NCI-H82 (cell line): ENCODE results near the gene LRP1B.

Source experiments
- DNase-seq: peaks from one replicate; lab custom pipeline; 2025; lab: John Stamatoyannopoulos, UW

Gene LRP1B

DNA sequence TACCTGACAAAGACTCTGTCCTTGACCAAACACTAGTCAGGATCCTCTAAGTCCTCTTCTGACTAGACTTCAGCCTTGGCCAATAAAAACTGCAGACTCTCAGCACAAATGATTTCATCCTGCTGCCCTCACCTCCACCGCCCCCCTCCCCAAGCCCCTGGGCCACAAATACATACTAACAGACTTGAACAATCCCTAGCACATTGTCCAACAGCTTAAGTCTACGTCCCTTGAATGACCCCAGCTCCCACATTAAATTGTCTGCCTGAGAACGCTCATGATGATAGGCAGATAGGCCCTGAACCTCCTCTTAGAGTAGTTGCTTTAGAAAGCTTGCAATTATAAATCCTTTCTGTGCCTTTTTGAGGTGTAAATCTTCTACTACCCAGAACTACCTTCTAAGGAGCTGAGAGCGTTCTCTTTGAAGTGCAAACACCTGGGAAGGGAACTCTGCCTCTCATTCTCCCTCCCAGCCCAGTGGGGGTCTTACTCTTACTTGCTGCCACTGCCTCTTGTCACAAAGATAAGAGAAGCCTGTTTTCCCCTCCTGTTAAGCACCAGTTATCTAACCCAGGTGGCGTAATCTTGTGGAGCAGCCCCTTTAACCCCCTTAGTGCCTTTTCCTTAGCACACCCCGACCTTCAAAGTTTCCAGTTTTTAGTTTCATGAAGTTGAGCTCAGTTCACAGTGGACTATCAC is 1225.6 kb downstream of the LRP1B start:
- peak; percentile 45 for DNase-seq

DNA sequence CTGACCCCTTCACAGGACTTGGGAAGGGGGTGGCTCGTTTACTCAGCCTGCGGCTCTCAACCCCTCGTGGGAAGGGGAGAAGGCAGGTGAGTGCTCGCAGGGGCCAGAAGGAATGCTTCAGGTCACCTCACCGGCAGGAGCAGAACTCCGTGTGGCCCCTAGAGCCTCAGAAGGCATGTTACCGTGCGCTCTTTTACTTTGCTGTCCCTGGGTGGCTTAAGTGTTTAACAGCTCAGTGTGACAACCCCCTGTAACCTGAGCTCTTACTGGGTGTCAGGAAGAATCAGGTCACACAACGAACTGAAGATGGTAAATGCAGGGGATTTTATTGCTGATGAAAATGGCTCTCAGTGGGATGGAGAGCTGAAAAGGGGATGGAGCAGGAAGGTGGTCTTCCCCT is 1235.4 kb downstream of the LRP1B start:
- peak; percentile 8 for DNase-seq

DNA sequence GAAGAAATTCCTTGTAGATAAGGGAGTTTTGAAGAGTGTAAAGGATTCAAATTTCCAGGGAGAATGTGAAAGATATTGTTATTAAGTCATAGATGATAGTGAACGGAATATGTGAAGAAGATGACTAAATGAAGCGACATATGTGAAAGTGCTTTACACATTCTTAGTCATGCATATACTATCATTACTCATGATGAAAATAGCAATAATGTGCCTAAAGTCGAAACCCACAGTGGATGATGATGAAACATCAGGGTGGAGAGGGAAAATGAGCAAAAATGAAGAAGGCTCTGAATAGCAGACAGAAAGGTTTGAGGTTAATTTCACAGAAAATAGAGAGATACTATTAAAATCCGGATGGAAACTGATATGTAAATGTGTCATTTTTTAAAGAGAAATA is 1237.1 kb downstream of the LRP1B start:
- no peak for DNase-seq

DNA sequence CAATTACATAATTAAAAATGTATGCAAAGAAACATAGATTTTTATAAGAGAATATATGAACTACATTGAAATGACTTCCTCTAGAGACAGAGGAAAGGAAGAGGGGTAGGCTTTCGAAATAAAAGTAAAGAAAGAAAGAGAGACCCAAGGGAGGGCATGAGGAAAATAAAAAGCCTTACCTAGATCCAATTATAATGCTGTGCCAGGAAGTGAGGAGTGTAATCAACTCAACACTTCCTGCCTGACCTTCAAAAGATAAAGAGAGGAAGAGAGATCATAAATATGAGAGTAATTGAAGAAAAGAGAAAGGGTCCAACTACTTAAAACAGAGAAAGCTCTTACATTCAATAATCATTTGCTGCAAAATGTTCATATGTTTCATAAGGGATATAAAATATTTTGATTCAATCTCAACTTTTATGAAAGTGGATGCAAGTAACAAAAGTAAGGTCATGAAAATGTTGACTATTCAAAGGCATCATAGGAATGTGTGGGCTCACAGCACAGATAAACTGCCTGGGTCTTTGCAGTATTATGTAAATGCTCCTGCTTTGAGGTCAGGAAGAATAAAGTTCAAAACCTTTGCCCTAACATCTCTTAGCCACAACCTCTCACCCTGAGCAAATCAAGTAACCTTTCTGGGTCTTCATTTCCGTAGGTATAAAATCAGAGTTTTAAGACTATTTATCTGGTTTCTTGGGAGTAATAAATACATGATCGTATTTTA is 1237.7 kb downstream of the LRP1B start:
- no peak for DNase-seq

DNA sequence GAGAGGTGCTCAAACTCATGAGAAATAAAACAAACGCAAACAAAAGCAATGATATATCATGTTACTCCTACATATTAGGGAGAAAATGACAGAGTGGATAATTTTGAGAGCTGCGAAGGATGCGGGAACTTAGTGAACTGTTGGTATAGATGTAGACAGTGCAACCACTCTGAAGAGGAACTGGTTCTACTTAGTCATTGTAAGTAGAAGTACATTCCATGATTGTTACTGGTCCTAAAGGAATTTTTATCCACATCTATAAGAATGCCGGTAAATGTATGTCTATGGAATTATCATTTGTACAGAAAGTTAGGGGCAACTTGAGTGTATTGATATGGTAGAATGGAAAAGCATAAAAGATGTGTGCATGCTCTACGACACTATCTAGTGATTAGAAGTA is 1238.4 kb downstream of the LRP1B start:
- no peak for DNase-seq

DNA sequence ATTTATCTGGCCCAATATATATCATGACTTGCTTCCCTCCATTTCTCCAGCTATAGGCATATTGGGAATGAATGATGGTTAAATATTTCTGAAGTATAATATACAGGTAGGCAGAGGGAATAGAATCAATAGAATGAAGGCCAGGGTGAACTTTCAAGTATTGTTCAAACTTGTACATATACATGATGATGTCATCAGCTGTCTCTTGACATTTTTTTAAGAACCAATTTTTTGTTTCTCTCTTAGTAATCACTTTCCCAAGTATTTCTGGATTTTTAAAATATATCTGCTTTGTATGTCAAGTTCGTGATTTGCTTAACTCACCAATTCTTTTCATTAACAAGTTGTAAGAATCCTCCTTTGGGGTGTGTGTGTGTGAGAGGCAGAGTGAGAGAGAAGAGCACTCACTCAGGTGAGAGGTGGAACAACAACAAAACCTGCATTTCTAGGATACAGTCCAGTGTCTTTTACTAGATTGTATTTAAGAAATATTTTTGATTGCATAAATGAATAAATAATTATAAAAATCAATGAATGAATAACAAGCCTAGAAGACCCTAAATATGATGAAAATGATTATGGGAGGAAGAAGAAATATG is 1239.1 kb downstream of the LRP1B start:
- DNase-seq, result peak; percentile 21

DNA sequence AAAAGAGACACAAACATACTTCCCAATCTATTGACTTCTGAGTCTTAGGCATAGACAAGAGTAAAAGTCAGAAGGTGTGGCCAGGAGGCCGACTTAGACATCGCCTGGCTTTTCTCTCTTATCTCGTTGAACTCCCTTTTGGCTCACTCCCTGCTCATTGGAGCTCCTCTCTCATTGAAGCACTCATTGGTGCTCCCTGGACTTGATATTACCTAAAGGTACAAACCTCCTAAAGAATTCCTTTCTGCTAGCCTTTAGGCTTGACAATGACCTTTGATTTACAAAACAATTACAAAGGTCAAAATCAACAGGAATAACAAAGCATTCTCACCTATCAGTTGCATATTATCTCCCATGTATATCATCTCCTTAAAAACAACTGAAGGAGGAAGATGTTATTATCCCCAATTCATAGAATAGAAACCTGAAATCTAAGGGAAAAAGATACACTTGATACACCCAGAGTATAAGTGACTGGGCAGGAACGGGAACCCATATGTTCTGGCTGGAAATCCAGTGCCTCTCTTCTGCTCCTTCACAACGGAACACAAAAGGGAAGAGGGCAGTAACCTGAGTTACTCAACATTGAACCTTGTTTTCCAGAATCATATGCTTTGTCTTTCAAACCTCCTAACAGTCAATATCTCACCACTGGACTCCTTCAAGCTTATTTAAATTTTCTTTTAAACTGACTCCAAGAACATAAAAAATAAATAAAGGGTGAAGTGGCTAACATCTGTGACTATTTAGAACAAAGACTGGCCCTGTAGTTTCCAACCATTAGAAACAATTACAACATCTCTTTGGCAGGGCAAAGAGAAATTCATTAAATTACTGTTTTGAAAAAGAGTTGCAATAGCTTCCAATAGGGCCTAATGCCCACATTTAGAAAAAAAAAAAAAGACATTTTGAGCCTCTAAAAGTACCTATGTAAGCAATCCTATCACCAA is 1247.9 kb downstream of the LRP1B start:
- DNase-seq, result no peak

DNA sequence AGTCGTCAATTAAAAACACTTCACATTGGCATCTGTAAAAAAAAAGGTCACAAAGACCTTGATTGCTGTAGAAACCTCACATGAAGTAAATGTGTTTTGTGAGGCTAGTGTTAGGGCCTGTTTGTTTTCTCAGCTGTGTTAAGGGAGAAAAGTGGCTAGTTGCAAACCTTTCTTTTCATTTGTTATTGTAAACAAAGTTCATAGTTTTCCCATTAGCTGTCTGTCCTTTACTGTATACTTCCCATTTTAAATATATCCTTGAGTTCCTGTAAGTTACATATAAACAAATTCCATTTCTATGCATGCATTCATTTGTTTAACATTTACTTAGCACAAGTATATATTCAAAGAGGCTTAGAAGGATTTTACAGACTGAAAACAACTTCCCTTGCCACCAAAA is 1250.2 kb downstream of the LRP1B start:
- no peak for DNase-seq

DNA sequence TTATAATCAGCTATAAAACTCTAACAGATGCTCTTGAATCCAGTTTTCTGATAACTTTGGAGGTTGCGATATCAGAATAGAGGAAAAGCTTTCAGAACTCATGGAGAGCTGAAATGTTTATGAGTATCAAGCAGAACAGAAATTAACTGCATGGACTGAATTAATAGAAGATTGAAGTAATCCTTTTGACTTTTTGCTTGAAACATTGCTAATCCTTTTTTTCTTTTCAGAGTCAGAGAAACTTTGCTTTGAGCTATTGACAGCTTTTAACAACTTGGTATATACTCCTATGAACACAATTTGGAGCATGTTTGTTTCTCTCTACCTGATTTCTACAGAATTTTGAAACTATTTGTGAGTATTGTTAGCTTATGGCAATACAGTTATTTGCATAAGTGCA is 1254.8 kb downstream of the LRP1B start:
- DNase-seq, result no peak

DNA sequence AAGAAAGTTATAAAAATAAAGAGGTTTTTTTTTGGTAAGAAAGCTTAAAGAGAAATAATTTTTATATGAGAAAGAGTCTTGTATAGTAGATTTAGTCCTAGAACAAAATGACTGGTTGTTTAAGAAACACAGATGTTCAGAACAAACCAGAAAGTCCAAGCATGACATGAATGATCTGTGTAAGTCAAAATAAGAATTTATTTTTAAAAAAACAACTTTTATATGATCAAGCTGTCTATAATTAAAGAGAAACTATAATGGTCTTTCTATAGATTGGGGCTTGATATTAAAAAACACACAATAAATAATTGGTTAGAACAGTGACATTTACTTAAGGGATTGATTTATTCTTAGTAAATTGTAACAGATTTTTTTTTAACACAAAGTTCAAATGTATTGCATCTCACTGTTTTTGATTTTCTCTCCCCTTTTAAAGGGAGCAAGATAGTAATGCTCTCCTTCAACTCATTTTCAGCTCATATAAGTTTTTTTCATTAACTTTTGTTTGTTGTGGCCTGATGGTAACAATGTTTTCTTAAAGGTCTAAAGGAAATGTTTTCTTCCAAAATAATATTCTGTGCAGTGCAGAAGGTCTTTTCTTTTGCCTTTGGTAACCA is 1256.8 kb downstream of the LRP1B start:
- DNase-seq, result no peak

DNA sequence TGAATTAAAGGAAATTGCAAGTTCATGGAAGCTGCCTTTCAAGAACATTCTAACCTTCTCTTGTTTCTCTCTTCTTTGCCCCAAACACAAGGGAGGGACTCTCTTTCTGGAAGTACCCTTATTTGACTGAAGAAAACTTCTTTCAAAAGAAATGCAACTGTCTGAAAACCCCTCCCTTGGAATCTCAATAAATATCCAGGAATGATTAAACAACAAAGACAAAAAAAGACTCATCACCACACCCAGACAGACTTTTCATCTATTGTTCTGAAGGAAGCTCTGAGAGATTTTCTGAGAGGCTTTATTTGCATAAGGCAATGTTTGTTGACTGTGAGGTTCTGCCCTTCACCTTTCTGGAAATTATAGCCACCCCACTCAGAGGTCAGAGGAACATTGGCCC is 1260.9 kb downstream of the LRP1B start:
- DNase-seq, result no peak

DNA sequence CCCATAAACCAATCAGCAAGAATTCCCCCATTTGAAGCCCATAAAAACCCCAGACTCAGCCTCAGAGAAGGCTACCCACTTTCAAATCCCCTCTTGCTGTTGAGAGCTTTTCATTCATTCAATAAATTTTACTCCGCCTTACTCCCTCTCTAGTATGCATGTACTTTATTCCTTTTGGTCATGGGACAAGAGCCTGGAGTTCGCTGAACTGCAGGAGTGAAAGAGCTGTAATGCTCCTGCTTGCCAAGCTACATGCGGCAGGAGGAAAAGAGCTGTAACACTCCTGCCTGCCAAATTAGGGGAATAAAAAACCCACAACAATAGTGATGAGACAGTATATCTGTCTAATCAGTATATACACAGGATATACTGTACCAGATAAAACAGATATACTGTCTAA is 1261.7 kb downstream of the LRP1B start:
- no peak for DNase-seq

DNA sequence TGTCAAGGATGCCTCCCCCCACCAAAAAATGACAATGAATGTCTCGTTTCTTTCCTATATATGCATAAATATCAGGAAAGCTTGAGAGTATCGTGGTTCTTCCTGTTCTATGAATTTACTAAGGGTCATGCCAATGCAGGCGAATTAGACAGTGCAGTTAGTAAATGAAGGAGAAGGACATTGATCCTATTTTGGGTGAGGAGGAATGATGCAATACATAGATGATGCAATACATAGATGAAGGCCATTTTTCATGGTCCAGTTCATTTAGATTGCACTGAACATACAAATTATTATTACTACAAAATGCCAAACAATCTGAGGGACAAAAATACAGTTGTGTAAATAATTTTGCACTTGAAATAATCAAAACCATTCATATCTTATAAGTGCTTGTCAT is 1265.0 kb downstream of the LRP1B start:
- DNase-seq, result no peak

DNA sequence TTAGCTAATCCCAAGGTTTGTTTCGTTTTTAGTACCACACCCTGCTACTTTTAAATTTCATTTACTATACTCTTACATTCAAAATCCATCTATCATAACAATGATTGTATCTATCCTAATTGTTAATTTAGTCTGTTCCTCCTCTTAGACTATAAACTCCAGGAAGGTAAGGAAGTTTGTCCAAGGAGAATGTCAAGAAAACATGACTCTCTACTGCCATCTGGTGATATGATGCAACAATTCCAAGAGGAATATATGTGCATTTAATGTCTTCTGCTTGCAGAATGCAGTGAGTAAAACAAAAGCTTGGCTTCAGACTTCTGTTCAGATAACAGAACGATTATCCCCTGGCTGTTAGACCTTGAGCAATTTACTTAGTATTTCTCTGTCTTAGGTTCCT is 1267.1 kb downstream of the LRP1B start:
- peak; percentile 81 for DNase-seq

DNA sequence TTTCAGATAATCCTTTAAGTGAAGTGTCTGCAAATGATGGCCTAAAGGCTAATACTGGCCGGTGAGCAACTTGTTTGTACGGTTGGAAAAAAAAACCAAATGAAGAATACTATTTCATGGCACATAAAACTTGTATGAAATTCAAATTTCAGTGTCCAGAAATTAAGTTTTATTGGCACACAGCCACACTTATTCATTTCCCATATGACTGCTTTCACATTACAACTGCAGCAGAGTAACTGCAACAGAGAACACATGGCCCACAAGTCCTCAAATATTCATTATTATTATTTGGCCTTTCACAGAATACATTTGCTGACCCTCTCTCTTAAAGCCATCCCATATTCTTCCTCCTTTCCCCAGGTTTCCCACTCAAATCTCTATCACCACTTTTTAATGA is 1268.6 kb downstream of the LRP1B start:
- no peak for DNase-seq

DNA sequence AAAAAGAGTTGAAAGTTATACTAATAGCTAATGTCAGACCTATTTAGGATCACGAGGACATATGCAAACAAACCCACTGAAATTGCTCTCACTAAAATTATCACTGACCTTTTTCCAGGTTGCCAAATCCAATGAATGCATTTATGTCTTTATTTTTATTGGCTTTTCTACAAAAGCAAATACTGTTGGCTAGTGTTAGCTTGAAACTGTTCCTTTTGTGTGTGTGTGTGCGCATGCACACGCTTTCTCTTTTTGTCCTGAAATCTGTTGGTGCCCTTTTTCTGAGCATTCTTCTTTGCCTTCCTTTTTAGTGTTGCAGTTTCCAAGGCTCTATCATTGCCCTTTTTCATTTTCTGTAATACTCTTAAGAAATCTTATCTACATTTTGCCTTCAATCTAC is 1269.2 kb downstream of the LRP1B start:
- DNase-seq, result no peak

DNA sequence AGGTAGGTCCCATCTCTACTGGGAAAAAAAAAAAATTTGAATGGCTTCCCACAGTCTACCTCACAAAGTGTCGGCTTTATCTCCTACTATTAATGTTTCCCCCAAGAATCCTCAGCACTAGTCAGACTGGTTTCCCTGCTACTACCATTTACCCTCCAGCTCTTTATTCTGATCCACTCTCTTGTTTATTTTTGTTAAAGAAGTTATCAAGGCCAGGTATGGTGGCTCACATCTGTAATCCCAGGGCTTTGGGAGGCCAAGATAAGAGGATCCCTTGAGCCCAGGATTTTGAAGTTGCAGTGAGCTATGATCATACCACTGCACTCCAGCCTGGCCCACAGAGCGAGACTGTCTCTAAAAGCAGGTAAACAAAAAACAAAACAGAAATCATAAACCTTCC is 1275.3 kb downstream of the LRP1B start:
- DNase-seq, result no peak

DNA sequence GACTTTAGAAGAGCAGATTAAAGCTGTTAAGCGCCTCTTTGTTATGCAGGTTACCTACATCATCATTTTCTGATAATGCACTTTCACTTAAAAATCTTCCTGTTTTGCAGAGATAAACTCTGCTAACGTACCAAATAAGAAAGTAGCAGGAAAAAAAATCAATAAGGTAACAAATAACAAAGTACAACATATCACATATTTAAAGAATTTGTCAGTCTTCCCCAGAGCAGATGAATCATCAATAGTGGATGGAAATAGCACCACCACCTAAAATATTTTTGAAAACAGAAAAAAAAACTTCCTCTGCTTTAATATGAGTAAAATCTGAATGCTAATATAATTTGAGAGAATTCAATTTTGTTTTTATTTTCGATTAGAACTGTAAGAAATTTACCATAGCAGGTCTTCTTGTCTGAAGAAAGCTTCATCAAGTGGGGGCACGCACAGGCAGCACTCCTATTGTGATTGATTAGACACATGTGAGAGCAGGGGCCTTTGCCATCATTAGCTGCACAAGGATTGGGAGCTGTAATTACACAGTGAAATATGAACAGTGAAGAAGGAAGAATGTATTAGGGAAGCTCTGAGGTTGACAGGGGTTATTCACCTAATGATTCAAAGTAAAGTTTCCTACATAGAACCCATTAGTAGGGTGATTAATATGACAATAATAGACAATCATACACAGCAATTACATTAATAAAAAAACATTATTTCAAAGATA is 1279.4 kb downstream of the LRP1B start:
- no peak for DNase-seq

DNA sequence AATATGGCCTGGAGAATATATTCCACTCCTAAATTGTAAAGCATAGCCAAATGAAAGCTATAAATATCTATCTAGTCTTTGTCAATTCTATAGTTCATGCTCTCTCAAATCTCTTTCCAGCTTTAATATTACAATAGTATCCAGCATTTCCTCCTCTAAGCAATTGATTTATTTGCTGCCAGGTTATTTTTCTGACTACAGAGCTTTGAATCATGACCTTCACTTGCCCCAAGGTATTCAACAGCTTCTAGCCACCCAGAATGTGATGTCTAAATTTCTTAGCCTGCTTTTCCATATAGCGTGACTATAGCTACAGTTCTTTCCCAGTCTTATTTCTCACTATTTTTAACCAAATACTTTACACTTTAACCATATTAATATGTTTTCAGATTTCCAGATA is 1287.6 kb downstream of the LRP1B start:
- no peak for DNase-seq

DNA sequence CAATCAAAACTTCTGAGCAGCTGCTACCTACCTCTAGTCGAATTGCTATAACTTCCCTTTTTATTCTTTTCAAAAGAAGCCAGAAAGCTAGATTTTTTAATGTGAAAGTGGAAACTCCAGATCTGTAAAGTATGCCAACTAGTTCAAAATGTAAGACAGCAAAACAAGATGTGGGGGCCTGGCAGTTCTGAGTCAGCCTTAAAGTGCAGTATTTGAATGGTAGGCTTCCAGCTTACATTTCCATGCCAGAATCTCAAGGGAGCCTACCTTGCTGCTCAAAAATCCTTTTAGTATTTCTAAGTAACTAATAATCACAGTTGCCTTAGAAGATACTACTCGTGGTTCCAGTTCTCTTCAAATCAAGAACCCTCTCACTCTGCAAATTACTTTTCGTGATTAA is 1288.7 kb downstream of the LRP1B start:
- no peak for DNase-seq

DNA sequence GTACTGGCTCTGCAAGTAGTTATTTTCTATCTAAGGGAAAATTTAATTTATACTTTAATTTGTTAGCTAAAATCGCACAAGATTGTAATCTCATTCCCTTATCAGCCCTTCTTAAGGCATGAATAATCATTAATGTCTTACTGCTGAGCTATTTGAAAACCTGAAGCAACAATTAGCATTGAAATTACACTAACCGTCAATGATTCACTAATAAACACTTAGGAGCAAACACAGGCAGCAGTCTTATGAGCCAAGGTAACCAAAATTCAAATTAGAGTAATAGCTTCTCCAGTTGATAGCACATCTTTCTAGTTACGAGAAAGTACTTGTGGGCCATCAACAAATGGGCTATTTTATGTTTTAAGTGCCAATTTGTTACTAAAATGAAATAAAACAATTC is 1289.7 kb downstream of the LRP1B start:
- no peak for DNase-seq
